NCI-H128 (cell line): ENCODE measurements around the gene IQSEC1.

ENCODE experiments used
- DNase-seq: peaks from one replicate; lab custom pipeline; 2025; ENCODE audit not compliant: unreplicated experiment; lab: John Stamatoyannopoulos, UW

Gene IQSEC1

DNA sequence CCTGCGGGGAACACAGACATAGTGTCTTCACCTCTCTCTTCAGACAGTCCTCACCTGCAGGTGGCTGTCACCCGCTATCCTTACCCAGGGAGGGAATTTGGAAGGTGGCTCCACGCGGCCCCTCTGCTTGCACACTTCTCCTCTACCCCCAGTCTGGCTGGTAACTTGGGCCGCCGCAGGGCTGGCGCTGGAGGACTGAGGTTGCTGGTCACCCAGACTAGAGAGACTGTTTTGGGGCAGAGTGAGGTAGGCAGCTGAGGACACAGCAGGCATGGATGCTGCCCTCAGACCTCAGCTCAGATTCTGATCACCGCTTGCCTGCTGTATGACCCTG, 12.6 kb upstream of the IQSEC1 start:
- no peak for DNase-seq

DNA sequence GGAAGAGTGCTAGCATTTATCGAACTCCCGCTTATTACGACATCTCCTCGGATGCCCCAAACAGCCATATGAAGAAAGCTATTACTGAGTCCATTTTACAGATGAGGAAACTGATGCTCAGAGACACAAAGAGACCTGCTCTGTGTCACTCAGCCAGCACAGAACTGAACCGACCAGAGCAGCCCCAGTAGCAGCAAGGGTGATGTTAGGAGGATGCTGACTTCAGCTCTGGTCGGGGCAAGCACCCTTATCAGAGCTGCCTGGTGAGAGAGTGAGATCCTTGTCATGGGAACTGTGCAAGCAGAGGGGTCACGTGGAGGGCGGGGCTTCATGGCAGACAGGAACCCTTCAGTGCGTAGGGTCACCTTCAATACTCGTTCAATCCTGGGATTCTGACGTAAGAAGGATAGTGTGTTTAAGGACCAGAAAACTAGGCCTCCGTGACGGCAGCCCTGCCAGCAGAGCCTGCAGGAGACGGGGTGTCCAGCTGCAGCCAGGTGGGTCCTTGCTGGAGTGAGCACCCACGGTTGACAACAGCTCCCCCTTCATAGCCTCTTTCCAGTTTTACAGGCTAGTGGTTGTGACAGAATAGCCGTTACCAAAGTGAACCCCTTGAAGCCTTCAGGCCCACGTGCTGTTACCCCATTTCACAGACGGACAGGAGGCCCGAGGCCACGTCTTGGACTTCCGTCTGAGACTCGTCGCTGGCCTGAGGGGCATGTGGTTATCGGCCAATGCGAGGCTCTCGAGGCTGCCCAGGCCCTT, 12.0 kb upstream of the IQSEC1 start:
- DNase-seq: no peak

DNA sequence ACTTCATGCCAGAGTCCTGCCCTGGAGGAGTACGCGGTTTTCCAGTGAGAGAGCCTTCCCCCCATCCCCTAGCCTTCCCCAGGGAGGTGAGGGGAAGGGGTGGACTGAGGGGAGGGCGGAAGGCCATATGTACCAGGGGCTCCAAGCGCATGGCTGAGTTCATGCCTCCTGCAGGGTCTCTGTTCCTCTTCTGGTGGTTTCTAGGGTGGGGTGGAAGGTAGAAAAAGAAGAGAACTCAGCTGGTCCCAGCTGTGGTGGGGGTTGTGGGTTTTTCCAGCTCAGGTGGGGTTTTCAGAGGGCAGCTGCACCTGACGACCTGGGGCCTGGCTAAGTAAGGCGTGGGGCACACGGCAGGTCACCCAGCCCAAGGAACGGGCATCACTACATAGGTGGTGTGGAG, 10.7 kb upstream of the IQSEC1 start:
- no peak for DNase-seq

DNA sequence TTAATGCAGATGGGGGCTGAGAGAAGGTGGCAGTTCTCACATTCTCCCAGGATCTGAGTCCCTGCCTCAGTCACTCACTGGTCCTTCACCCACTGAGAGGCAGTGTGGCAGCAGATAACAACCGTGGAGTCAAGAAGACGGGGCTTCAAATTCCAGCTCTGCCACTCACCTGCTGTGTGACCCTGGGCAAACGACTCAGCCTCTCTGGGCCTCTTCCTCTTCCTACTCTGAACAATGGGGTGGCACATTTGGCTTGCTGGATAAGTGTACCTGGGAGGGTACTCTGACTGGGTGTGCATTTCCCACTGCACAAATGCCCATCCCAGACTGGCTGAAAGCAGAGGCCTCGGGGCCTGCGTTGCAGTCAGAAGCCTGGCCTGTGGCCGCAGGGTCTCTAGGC, 10.0 kb upstream of the IQSEC1 start:
- DNase-seq: no peak

GRCh38 chr3:13082677-13083076, 9.4 kb upstream of the IQSEC1 start:
- no peak for DNase-seq

DNA sequence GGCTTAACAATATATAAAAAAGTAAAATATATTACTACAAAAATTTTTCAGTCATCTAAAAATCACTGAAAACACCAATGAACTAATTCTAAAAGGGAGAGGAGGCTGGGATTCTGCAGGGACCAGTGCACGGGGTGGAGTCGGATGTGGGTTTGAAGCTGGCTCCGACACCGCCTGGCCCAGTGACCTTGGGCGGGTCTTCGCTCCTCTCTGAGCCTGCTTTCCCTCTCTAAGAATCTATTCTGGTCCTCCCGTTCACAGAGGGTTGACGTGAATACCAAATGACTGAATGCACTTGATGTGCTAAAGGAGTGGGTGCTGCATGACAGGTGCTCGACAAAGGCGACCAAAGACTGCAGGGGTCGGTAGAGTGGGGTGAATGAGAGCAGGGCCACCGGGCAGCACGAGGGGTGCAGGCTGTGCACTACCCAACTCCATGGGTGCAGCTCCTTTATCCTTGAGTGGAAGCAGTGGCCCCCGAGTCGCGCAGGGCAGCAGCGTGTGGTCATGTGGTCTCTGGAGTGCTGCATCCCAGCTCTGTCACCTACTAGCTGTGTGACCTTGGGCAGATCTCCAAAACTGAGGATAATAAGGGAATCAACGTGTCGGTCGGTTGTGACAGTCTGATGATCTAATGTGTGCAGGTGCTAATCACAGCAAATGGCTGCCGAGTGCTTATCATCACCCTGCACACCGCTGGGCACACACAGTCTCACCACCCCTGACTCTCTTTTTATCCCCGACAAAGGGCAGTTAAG, 8.6 kb upstream of the IQSEC1 start:
- DNase-seq: no peak

DNA sequence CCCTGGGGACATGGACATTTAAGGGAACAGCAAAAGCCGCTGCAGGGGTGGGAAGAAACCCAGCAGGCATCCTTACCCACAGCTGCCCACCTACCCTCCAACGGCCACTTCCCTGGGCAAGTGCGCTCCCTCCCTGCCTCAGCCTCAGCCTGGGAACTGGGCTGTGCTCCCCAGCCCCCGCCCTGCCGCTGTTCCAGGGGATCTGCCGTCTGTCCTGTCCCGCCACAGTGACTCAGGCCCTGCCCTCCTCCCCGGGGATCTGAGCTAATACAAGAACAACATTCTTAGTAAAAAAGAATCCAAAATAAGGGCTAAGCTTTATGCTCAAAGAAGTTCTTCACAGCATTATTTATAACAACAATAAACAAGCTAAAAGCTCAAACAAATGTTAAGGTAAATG, 7.4 kb upstream of the IQSEC1 start:
- no peak for DNase-seq

- no peak for DNase-seq
Measured at GRCh38 chr3:13080026-13080425, 6.8 kb upstream of the IQSEC1 start.

DNA sequence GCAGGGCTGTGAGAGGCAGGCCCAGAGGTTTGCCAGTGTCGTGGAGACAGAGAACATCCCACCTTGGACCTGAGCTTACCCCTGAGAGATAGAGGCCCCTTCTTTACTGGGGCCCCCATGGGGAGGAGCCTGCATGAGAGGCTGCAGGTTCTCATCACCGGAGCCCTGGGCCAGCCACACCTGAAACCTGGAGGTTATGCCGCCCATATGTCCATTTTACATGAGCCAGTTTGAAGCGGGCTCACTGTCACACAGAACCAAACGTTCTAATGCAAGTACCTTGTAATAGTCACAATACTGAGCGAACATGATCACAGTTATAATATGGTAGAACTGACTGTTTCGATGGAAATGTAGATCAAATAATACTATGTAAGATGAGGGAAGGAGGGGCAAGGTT, 6.3 kb upstream of the IQSEC1 start:
- no peak for DNase-seq

DNA sequence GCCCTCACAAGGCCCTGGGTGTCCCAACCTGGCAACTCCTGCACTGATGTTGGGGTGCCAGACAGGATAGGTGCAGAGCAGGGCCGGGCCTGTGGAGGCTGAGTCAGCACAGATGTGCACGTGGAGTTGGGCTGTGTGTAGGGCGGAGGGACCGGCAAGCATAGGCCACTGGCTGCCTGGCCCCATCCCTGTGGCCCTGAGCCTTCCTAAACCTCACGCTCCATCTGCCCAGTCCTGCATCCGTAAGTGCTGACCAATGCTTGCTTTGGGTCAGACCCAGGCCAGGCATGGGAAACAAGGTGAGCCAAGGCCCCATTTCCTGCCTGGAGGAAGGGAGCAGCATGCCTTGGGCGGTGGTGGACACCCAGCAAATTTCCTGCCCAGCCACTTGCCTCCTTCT, 5.8 kb upstream of the IQSEC1 start:
- no peak for DNase-seq

DNA sequence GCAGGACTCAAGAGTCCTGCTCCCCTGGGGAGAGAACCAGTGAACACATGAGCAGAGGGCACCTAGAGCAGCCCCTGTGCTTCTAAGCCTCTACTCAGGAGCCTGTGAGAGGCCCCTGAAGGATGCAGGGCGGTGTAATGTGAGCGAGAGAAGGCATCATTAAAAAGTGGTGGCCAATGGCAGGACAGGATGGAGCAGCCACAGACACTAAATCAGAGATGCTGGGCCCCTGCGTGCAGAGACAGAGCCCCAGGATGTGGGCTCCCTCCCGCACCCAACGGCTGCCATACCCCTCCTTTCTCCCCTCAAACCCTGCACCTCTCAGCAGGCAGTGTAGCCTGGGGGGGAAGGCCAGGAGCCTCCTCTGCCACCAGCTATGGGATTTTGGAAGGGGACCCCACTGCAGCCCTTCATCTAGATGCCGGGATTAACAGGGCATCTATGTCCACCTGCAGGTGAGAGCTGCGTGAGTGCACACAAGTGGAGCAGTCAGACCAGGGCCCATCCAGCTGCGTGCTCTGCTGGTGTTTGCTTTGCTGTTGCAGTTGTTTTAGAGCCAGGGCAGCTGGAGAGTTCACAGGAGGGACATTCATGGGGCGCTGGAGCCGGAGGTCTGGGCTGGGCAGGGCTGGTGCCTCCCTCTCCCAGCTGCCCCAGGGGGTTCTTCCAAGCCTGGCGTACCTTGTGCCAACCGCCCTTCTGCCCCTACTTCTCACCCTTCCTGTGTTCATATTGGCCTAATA, 5.1 kb upstream of the IQSEC1 start:
- no peak for DNase-seq

DNA sequence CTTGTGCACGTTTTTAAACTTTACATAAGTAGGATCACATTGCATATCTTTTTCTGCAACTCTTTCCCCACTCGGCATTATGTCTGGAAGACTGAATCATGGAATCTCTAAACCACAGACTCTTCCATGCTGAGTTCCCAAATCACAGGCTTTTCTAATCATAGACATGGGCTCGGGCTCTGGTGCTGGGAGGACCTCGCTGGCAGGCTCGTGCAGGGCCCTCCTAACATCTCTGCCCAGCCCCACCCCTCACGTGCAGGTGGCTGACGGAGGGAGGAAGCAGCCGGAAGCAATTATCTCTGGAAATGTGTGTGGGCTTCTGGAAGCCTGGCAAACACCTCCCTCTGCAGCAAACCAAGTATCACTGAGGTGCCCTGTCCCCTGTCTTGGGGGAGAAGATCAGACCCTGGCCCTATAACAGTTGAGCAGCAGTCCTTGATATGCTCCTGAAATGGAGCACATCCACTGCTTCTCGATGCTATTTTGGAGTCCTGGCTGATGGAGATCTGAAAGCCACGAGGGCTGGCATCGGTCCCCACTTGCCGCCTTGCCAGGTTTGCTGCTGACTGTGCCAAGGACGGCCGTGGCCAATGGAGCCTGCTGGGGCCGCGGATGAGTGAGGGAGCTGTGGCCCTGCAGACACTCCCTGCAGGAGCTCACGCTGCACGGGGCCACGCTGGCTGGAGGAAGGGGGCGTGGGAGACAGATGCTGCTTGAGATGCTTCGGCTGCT, 4.4 kb upstream of the IQSEC1 start:
- DNase-seq: no peak

DNA sequence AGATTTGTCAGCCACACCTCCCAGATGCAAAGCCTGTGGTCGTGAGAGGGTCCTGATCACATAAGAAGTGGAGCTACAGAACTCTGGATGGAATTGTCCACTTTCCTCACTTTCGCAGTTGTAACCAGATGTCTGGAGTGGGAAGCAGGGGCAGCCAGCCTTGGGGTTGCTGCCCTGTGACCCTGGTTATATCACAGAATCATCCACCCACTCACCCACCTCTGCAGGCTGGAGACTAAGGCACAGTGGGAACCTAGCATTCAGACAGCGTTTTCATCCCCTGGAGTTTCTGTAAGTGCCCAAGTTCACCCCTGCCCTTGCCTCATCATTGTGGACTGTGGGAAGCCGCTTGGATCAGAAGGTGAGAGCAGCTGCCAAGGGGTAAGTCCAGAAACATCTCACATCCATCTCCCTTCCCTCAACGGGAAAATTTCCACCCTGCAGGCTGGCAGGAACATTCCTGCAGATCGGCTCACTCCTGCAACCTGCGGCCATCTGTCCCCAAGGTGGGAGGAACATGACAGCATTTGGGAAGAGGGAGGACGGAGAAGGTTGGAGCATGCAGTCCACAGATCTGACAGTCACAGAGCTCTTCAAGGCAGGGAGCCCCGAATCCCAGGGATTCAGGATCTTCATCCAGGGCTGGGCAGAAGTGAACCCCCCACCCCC, 2.9 kb upstream of the IQSEC1 start:
- no peak for DNase-seq

DNA sequence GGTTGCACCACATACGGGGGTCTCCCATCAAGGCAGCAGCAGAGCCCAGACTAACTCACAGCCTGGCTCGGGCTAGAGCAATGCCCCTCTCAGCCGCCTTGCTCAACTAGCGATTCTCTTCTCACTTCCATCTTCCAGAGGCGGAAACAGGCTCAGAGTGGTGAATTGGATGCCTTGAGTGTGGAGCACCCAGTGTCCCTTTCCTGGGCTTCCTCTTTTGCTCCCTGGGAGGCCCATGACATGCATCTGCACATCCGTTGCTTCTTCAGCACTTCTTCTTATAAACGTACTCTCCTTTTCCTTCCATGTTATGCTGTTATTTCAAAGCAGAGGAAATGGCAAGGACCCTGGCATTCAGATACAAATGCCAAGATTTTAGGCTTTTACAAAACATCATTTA, 2.1 kb upstream of the IQSEC1 start:
- no peak for DNase-seq

- DNase-seq: no peak
Measured at GRCh38 chr3:13074006-13074375, 762 bp upstream of the IQSEC1 start.

GRCh38 chr3:13072600-13073325, 466 bp downstream of the IQSEC1 start:
- peak; percentile 30 for DNase-seq

DNA sequence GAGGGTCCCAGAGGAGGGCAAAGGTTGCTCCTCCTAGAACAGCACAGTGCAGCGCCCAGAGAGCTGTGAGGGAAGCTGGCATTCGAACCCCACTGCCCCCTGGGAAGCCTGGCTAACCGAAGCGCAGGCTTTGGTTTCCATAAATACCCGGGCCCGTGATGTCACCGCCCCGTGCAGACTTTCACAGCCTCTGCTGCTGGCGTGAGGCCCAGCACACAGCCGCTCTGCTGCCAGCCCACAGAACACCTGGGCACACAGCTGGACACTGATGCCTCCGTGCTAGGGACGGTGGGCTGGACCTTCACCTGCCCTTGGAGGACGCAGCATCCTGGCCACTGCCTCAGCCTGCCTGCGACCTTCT, 1.0 kb downstream of the IQSEC1 start:
- DNase-seq: peak; percentile 26

GRCh38 chr3:13071695-13072094, 1.5 kb downstream of the IQSEC1 start:
- DNase-seq: no peak

DNA sequence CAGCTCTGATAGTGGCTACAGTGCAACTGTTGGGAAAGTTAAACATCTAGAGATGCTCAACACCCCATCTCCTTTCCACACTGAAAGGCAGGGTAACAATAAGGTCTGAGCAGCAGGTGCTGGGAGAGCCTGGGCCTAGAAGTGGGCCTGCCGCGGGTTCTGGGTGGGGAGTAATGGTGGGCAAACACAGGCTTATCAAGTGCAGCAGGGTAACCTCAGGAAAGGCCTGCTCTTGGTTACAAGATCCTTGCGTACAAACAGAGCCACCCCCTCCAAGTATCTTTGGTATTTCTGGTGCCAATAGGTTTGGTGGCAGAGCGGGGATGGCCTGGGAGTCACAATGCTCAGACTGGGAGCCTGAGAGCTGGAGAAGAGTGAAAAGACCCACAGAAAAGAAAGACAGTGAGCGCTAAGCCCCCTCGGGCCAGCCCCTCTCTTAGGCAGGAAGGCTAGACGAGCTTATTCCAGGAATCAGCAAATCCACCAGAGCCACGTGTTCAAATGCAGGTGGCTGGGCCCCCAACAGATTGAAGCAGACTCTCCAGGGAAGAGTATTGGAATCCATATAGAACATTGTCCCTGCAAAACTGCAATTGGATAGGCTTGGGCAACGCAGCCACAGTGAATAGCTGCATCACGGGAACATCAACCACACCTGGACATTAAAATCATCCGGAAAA, 2.7 kb downstream of the IQSEC1 start:
- no peak for DNase-seq

DNA sequence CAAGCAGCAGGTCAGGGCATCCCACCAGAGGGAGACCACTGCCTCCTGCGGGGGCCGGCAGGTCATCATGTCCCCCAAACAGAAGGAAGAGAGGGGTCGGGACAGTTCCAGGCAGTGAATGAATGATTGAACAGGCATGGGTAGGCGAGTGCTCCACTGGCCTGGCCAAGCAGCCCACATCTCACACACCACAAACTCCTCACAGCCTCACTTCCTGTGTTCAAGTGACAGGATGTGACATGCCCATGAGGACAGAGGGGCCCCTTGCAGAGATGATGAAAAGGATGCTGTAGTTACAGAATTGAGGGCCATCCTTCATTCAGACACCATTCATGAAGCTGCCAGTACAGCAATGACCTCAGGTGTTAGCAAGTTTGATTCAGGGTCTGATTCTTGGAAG, 3.7 kb downstream of the IQSEC1 start:
- DNase-seq: no peak
